NCI-H146 treated with DMSO at 0.1 percent for 48 hours (cell line): ENCODE results near the gene SMIM7.

Experiments
- DNase-seq: peaks from one replicate; lab custom pipeline; 2025; ENCODE audit not compliant: unreplicated experiment; lab: John Stamatoyannopoulos, UW

Gene SMIM7

DNA sequence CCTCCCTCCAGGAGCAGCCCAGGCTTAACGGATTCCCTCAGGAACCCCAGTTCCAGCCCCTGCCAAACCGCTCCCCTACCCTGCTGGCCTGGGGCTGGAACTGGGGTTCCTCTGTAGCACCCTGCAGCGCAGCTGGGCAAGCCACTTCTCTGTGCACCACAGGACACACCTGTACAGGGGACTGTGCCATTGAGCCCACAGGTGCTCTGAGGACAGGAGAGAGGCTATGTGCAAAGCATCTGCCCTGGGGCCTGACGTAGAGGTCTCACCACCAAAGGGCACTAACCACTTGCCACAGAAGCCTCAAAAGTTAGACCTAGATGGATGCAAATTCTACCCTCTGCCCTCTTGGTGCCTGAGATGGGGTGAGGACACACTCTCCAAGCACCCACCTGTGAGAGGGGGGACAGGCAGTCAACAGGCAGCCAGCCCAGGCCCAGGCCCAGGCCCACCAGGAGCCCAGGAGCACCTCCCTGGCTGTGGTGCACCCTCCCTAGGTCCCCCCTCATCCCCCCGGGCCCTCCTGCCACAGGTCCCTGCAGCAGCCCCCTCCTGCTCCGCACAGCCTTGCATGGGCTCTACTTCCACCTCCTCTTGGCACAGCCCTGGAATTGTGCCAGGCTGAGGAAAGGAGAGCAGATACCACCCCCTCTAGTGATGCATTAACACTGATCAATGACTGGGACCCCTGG is 60.1 kb downstream of the SMIM7 start:
- DNase-seq = no peak

DNA sequence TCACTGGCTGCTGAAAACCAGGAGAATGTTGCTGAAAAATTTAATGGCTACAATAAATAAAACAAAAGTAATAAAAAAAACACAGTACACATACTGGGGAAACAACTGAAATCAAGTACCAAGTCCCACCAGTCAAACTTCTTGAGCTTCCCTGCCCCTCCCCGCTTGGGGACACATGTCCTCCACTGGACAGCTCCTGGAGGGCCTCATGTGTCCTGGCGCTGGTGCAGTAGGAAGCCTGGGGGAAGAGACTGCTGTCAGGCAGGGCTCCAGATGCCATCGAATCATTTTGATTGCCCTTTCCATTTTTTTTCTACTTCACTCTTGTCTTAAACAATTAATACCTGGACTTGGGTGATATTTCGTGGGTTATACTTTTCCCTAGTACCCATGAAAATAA is 61.1 kb downstream of the SMIM7 start:
- DNase-seq = no peak

DNA sequence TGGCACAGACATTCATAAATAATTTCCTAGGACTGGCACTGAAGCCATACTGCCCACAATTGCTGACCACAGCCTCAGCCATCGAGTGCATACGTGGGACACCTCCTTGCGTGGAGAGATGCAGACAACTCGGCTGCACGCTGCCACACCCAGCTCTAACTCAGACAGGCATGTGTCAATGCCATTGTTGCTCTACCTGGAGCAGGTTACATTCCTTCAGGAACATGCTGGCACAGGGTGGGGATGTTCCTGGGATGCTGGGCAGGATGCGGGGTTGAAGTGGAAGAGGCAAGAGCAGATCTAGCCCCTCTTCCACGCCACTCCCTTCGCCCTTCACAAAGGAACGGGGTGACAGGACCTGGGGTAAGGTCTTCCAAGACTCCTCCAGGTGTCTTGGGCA is 63.5 kb downstream of the SMIM7 start:
- DNase-seq = no peak
